Mucosa of stomach (tissue), 1 donor: ENCODE data around the gene NMT2.
A peak's percentile ranks its signal among the peaks of the same experiment; 100 is the strongest.

ENCODE experiments used
- H3K27me3 ChIP-seq: one replicate; pipeline ENCODE4 v1.7.0; 2013; ENCODE audit warnings: mild to moderate bottlenecking, low read length; ENCODE audit not compliant: control insufficient read depth, insufficient read depth
- H3K36me3 ChIP-seq: one replicate; pipeline ENCODE4 v1.7.0; 2013; ENCODE audit warnings: low read length; ENCODE audit not compliant: control insufficient read depth, insufficient read depth
- H3K4me1 ChIP-seq: one replicate; pipeline ENCODE4 v1.7.0; 2013; ENCODE audit warnings: mild to moderate bottlenecking, low read length; ENCODE audit not compliant: control insufficient read depth, insufficient read depth
- H3K4me3 ChIP-seq: one replicate; pipeline ENCODE4 v1.7.0; 2013; ENCODE audit warnings: low read length
- H3K9ac ChIP-seq: one replicate; pipeline ENCODE4 v1.7.0; 2013; ENCODE audit warnings: mild to moderate bottlenecking, low read length, moderate library complexity
- H3K9me3 ChIP-seq: one replicate; pipeline ENCODE4 v1.7.0; 2013; ENCODE audit warnings: mild to moderate bottlenecking, low read length, moderate library complexity; ENCODE audit not compliant: control insufficient read depth
- donor health status: Pancreatic carcinoma.

NMT2 gene

DNA sequence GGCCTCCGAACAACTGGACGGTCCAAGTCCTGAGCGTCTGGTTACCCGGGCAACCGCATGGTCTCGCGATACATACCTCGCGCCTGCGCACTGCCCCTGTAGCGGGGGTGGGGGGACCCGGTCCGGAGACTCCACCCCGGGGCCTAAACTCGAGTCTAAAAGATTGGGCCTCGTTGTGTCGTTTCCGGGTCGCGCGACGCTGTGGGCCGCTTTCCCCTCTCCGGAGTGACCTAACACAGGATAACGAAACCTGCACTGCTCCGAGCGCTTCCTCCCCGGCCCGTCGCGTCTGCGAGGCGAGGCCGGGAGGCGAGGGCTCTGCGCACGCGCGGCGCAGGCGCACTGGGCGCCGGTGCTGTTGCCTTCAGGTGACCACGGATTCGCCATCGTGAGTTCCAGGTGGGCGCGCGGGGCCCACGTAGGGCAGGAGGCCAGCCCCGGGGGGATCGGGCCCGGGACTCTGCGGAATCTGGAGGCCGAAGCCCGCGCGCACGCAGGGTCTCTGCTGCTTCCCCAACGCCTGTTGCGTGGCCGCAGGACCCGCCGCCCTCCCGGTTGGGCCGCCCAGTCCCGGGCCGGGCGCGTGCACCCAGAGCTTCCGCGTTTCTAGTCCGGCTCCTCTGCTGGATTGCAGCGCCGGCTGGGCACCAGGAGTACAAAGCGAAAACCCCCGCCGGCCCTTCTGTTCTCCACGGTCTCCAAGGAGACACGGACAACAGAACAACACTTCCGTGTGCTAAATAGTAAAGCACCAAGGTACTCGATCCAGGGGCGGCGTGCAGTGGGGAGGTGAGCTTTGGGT, 71.3 kb downstream of the NMT2 start, which contains the start of gene RPP38:
Gene RPP38, plus strand, starts transcription at position 345 of the 802 bp plus-strand sequence. CDS start 5,960 bp downstream, outside the sequence.
- no peaks in the 10 kb centered on the region for H3K9me3 ChIP-seq
- peak within 1 kb of the TSS; percentile 64 for H3K4me3 ChIP-seq
- peak within 1 kb of the TSS; percentile 93 for H3K9ac ChIP-seq
- H3K36me3 ChIP-seq, result no peaks in the 10 kb centered on the region
- H3K27me3 ChIP-seq, result peaks cover under 1% of the 10 kb centered on the region
- peaks cover 15% of the 10 kb centered on the region for H3K4me1 ChIP-seq

DNA sequence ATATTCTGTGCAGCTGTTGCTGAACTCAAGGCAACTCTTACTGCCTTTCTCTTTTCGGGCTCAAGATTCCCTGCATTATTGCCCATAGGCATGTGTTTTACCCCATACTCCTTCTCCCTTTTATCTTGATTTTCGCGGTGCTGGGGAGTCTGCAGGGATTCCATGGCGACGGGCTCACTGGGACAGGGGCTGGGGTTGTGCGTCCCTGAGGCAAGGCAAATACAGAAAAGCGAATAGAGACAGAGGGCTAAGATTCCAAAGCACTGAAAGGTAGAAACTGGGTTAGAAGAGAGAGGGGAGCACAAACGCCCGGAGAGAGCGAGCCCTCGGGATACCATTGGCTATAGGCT, 71.9 kb downstream of the NMT2 start:
- Histone ChIP-seq H3K4me3 (peak overlapping the region; percentile 64), H3K27me3 (peaks cover 3% of the 10 kb centered on the region), H3K9me3 (no peaks in the 10 kb centered on the region), H3K36me3 (no peaks in the 10 kb centered on the region), H3K4me1 (peaks cover 15% of the 10 kb centered on the region), H3K9ac (peak overlapping the region; percentile 93)

DNA sequence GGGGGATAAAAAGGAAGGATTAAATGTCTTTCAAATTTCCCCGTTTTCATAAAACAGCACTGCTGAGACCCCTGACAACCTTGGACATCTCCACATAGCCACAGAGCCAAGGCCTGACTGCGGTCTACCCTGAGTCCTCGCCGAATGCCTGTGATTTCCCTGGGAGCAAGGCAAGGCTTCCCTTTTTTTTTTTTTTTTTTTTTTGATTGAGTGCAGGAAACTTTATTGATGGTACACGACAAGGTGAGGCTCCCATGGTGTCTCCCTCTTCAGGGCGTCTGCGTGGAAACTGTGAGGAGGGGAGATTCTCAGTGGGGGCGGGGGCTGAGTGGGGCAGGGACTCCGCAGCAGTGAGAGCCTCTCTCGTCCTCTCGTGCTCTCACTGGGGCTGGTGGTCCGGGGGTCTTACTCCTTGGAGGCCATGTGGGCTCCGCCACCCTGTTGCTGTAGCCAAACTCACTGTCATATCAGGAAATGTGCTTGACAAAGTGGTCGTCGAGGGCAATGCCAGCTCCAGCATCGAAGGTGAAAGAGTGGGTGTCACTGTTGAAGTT, 75.6 kb downstream of the NMT2 start:
- Histone ChIP-seq H3K36me3 (no peaks in the 10 kb centered on the region), H3K27me3 (peaks cover 3% of the 10 kb centered on the region), H3K9me3 (no peaks in the 10 kb centered on the region), H3K4me3 (no peak overlapping the region), H3K9ac (no peak overlapping the region), H3K4me1 (peaks cover 10% of the 10 kb centered on the region)

DNA sequence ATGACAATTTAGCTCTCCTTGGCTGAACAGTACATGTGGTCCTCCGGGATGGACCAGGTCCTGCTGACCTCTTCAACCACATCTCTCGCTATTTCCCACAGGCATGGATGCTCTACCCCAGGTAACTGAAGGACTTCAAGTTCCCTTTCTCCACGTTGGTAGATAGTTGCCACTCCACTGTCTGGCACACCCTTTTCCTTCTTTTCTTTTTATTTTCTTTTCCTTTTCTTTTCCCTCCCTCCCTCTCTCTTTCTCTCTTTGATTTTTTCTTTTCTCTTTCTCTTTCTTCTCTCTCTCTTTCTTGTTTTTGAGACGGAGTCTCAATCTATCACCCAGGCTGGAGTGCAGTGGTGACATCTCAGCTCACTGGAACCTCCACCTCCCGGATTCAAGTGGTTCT, 77.1 kb downstream of the NMT2 start:
- no peaks in the 10 kb centered on the region for H3K9me3 ChIP-seq
- peaks cover 6% of the 10 kb centered on the region for H3K4me1 ChIP-seq
- no peaks in the 10 kb centered on the region for H3K36me3 ChIP-seq
- H3K4me3 ChIP-seq, result no peak overlapping the region
- H3K9ac ChIP-seq, result no peak overlapping the region
- peaks cover 3% of the 10 kb centered on the region for H3K27me3 ChIP-seq

DNA sequence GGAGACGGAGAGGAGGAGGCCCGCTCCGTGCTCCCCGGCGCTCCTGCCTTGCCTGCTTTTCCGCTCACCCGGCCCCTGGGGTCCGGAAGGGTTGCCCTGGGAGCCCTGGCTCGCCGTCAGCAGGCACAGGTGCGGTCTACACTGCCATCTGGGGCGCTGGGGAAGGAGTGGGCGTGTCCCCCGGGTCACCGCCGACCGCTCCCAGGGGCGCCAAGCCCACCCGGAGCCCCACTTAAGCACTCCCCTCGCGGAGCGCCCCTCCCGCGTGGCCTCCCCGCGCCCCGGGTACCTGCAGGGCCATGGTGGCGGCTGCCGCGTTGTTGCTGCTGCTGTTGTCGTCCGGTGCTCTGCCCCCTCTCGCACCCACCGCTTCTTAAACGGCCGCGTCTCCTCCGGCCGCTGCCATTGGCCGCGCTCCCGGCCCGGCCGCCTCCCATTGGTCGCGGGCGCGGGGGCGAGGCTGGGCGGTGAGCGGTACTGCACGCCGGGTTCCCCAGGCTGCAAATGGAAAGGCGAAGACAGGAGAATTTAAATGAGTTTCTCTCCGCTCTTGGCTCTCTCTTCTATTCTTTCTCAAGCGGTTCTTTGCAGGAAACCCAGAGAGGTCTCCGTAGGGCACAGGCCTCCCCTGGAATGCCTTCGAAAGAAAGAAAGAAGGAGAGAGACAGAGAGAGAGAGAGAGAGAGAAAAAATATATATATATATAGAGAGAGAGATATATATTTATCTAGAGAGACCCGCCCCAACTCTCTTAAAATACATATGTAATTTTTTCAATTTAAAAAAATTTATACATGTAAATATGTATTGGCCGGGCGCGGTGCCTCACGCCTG, 79.8 kb downstream of the NMT2 start, which contains the start of gene ACBD7:
Gene ACBD7, minus strand, starts transcription at position 349 of the 834 bp plus-strand sequence. Its CDS starts 48 bp downstream, at position 301.
- Histone ChIP-seq H3K9ac (no peak within 1 kb of the TSS), H3K36me3 (no peaks in the 10 kb centered on the region), H3K9me3 (no peaks in the 10 kb centered on the region), H3K4me1 (peaks cover 13% of the 10 kb centered on the region), H3K27me3 (peaks cover 3% of the 10 kb centered on the region), H3K4me3 (no peak within 1 kb of the TSS)

DNA sequence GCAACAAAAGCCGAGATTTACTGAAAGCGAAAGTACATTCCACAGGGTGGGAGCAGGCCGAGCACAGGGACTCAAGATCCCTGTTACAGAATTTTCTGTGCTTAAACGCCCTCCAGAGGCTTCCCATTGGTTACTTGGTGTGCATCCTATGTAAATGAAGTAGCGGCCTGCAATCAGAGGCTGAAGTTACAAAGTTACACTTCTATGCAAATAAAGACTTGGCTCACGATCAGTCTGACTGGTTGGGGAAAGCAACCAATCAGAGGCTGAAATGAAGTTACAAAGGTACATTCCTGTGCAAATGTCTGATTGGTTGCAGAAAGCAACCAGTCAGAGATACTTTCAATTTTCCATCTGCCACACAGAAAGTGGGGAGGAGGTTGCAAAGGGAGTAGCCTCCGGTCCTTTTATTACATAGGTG, 84.0 kb downstream of the NMT2 start:
- Histone ChIP-seq H3K27me3 (no peaks in the 10 kb centered on the region), H3K9ac (peak overlapping the region; percentile 35), H3K9me3 (no peaks in the 10 kb centered on the region), H3K36me3 (no peaks in the 10 kb centered on the region), H3K4me3 (peak overlapping the region; percentile 42), H3K4me1 (peaks cover 13% of the 10 kb centered on the region)

DNA sequence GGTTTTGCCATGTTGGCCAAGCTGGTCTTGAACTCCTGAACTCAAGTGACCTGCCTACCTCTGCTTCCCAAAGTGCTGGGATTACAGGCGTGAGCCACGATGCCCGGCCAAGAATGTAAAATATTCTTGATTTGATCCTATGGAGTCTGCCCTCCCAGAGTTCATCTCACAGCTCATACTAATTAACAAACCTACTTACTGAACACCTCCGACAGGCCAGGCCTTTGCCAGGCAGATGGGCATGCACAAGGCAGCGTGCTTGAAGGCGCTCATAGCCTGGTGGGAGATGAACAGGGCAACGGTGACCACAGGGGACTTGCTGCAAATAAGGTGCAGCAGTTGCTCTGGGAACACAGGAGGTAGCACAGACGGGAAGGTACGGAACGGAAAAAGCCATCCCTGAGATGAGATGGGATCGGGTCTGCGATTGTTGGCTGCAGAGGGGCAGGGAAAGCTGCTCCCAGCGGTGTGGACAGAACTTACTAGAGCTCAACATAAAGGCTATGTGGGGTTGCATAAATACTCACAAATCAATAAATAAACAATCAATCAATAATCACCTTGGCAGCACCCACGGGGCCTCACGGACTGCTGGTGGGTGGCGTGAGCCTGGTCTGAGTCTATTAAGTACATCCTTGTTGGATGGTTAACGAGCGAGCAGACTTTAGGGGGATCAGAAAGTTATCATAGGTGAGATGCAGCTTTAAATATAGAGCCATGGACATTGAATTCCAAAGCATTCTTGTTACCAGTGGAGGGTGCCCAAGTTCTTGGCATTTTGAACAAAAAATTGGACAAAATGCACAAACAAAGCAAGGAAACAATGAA, 84.6 kb downstream of the NMT2 start:
- H3K4me3 ChIP-seq, result peak overlapping the region; percentile 42
- no peaks in the 10 kb centered on the region for H3K36me3 ChIP-seq
- no peaks in the 10 kb centered on the region for H3K27me3 ChIP-seq
- no peaks in the 10 kb centered on the region for H3K9me3 ChIP-seq
- peak overlapping the region; percentile 35 for H3K9ac ChIP-seq
- peaks cover 13% of the 10 kb centered on the region for H3K4me1 ChIP-seq

DNA sequence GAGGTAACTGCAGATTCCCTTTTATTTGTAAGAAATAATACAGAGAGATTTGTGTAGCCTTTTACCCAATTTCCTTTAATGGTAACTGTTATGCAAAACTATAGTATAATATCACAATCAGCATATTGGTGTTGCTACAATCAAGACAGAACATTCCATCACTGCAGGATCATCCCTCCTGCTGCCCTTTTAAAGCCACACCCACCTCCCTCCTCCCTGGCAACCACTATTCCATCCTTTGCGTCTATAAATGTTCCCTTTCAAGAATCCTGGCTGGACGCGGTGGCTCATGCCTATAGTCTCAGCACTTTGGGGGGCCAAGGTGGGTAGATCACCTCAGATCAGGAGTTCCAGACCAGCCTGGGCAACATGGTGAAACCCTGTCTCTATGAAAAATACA, 93.1 kb downstream of the NMT2 start:
- no peak overlapping the region for H3K4me3 ChIP-seq

DNA sequence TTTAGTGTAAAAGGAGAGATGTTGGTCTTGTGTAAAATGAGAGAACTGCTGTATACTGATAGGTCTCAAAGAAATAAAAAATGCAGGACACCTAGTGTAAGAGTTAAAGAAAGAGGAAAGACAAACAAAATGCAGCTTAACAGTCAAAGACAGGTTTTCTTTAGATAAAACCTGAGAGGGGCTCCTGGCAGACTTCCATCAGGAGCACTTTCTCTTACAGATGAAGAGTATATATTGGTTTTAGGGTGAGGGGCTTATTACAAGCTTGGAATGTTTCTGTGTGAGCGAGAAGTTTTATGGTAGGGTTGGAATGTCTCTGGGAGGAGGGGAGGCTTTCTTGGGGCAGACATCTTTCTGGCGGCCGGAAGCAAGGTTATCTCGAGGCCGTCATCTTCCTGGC, 96.1 kb downstream of the NMT2 start:
- H3K9me3 ChIP-seq, result no peaks in the 10 kb centered on the region
- no peaks in the 10 kb centered on the region for H3K36me3 ChIP-seq
- no peaks in the 10 kb centered on the region for H3K27me3 ChIP-seq
- H3K4me1 ChIP-seq, result no peaks in the 10 kb centered on the region
- no peak overlapping the region for H3K9ac ChIP-seq
- no peak overlapping the region for H3K4me3 ChIP-seq

More for the DNA sequence above, 93.1 kb downstream of the NMT2 start:
- Histone ChIP-seq H3K9me3 (no peaks in the 10 kb centered on the region), H3K36me3 (no peaks in the 10 kb centered on the region), H3K27me3 (no peaks in the 10 kb centered on the region), H3K9ac (no peak overlapping the region), H3K4me1 (no peaks in the 10 kb centered on the region)

DNA sequence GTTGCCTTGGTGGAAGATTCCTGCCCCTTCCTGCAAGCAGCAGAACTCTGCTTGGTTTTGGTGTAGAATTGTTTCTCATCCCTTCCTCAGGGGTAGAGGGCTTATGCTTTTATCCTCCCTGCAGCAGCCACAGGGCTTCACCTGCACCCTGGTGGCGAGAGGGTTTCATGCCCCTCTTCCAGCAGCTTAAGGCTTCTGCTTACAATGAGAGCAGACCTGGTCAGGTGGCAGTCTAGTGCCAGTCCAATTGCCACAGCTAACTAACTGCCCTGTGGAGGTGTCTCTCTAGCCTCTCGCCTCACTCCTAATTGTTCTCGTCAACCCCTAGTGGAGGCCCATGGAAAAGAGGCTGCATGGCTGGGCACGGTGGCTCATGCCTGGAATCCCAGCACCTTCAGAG, 99.3 kb downstream of the NMT2 start:
- H3K27me3 ChIP-seq, result no peaks in the 10 kb centered on the region
- no peak overlapping the region for H3K9ac ChIP-seq
- no peaks in the 10 kb centered on the region for H3K4me1 ChIP-seq
- H3K36me3 ChIP-seq, result no peaks in the 10 kb centered on the region
- no peaks in the 10 kb centered on the region for H3K9me3 ChIP-seq
- H3K4me3 ChIP-seq, result no peak overlapping the region

DNA sequence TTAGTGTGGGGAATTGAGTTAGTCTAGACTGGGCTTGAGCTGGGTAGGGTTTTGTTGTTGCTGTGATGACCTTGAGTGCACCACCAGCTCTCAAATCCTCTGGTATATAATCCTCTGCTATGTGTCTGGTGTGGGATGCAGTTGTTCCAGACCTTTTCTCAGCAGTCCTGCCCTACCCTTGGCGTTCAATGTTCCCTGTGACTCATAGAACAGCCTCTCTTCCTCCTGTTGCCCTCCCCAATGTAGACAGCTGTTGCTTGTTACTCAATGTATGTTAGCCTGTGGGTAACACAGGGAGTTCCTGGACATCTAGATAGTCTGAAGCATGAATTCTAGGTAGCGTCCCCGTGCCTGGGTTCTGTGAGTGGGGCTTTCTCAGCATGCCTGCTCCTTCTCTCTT, 99.7 kb downstream of the NMT2 start:
- H3K27me3 ChIP-seq, result no peaks in the 10 kb centered on the region
- H3K36me3 ChIP-seq, result no peaks in the 10 kb centered on the region
- H3K4me3 ChIP-seq, result no peak overlapping the region
- H3K4me1 ChIP-seq, result no peaks in the 10 kb centered on the region
- H3K9me3 ChIP-seq, result no peaks in the 10 kb centered on the region
- H3K9ac ChIP-seq, result no peak overlapping the region
